SKM-1 treated with dmso at 0.1 percent for 144 hours (cell line): Measurements from ENCODE around the gene BABAM2.
"Not testable (repeated sequence)": the region's sequence is repeated elsewhere in the genome, so short reads cannot be mapped to it uniquely, and the experiment has no call there.

Source experiments
- DNase-seq: peaks from one replicate; lab custom pipeline; 2025; ENCODE audit not compliant: unreplicated experiment; lab: John Stamatoyannopoulos, UW

Gene BABAM2

GRCh38 chr2:28322456-28322855 lies 431.9 kb downstream of the BABAM2 start:
- DNase-seq, result no peak

GRCh38 chr2:28322981-28323396 lies 432.5 kb downstream of the BABAM2 start:
- DNase-seq, result no peak

- no peak for DNase-seq
Observed at GRCh38 chr2:28325173-28325566, 434.6 kb downstream of the BABAM2 start.

GRCh38 chr2:28325567-28326468 lies 435.3 kb downstream of the BABAM2 start:
- DNase-seq, result no peak

GRCh38 chr2:28326469-28326805 lies 435.9 kb downstream of the BABAM2 start:
- no peak for DNase-seq

- no peak for DNase-seq
Observed at GRCh38 chr2:28326881-28327505, 436.5 kb downstream of the BABAM2 start.

GRCh38 chr2:28327581-28327955 lies 437.0 kb downstream of the BABAM2 start:
- no peak for DNase-seq

- no peak for DNase-seq
Observed at GRCh38 chr2:28327956-28328922, 437.7 kb downstream of the BABAM2 start.

GRCh38 chr2:28329184-28329583 lies 438.7 kb downstream of the BABAM2 start:
- DNase-seq, result no peak

GRCh38 chr2:28330722-28331121 lies 440.2 kb downstream of the BABAM2 start:
- not testable (repeated sequence) for DNase-seq

GRCh38 chr2:28331797-28332196 lies 441.3 kb downstream of the BABAM2 start:
- not testable (repeated sequence) for DNase-seq

- DNase-seq, result no peak
Observed at GRCh38 chr2:28332696-28333095, 442.2 kb downstream of the BABAM2 start.

GRCh38 chr2:28333606-28334526 lies 443.3 kb downstream of the BABAM2 start:
- no peak for DNase-seq

- no peak for DNase-seq
Observed at GRCh38 chr2:28334527-28334894, 444.0 kb downstream of the BABAM2 start.

- DNase-seq, result not testable (repeated sequence)
Observed at GRCh38 chr2:28335265-28335664, 444.7 kb downstream of the BABAM2 start.

- no peak for DNase-seq
Observed at GRCh38 chr2:28335666-28336065, 445.1 kb downstream of the BABAM2 start.

GRCh38 chr2:28336264-28336980 lies 445.9 kb downstream of the BABAM2 start:
- no peak for DNase-seq

GRCh38 chr2:28336982-28337627 lies 446.6 kb downstream of the BABAM2 start:
- no peak for DNase-seq
